ENCODE measurements around the gene ERC2. TPM values are rescaled to one million over a fixed set of nuclear protein-coding genes. Genes with fewer than 3 reads are reported as not detected.

The ERC2 gene
- total RNA-seq, 1 experiment from 2014 or later = 0.77 TPM

GRCh38 chr3:55576621-55577388 lies 891.5 kb downstream of the ERC2 start:
- H4K20me1 ChIP-seq (ENCODE audit: low read length) = no peaks in the 10 kb centered on the region
- no peak for TF ChIP-seq EZH2phosphoT487 (IDR thresholded peaks at IDR 0.05; ENCODE audit: borderline replicate concordance, low read length)
- no peak for TF ChIP-seq CTCF (conservative IDR thresholded peaks at IDR 0.05; ENCODE audit: low read depth, low read length)
- TF ChIP-seq EZH2 (IDR thresholded peaks at IDR 0.05; ENCODE audit: low read length, unreplicated experiment) = no peak
- H3K27me3 ChIP-seq (ENCODE audit: low read length) = no peaks in the 10 kb centered on the region
- no peak for DNase-seq
- H3K9ac ChIP-seq (ENCODE audit: low read length) = no peak overlapping the region
- BruUV-seq (replicated peaks) = no TSS peak
- H3K4me2 ChIP-seq (ENCODE audit: low read length) = no peak overlapping the region
- no peaks in the 10 kb centered on the region for H3K9me2 ChIP-seq (replicated peaks; ENCODE audit: low read length)
- H3K4me1 ChIP-seq (ENCODE audit: insufficient read depth, low read length) = no peaks in the 10 kb centered on the region
- ATAC-seq = no peak
- no peaks in the 10 kb centered on the region for H3F3A ChIP-seq (ENCODE audit: low read length, unreplicated experiment)
- H2AFZ ChIP-seq (ENCODE audit: low read length) = no peak overlapping the region
- H3K9me3 ChIP-seq (ENCODE audit: low read length) = no peaks in the 10 kb centered on the region
- POLR2A ChIA-PET (ENCODE audit: unreplicated experiment) = interaction anchor here (0.7 kb wide), 1 partner anchor 77 kb away, joined by 3 read pairs; no protein-coding TSS in a partner anchor
- H3K27ac ChIP-seq (ENCODE audit: low read length) = no peak overlapping the region
- intact Hi-C loops (cut with micrococcal nuclease) = no loop called here
- no peaks in the 10 kb centered on the region for H3K79me2 ChIP-seq (ENCODE audit: low read length)
- H3K36me3 ChIP-seq (ENCODE audit: low read depth, low read length) = no peaks in the 10 kb centered on the region
- CTCF ChIA-PET = no interaction called here
- H3K4me3 ChIP-seq (ENCODE audit: low read length) = no peak overlapping the region

GRCh38 chr3:55574671-55575070 lies 893.6 kb downstream of the ERC2 start:
- no peaks in the 10 kb centered on the region for H3K27me3 ChIP-seq (ENCODE audit: low read length)
- POLR2A ChIA-PET (ENCODE audit: unreplicated experiment) = no interaction called here
- H3K9ac ChIP-seq (ENCODE audit: low read length) = no peak overlapping the region
- H3K9me3 ChIP-seq (ENCODE audit: low read length) = no peaks in the 10 kb centered on the region
- ATAC-seq (no peak), DNase-seq (no peak)
- intact Hi-C loops (cut with micrococcal nuclease) = no loop called here
- H3K4me2 ChIP-seq (ENCODE audit: low read length) = no peak overlapping the region
- no peaks in the 10 kb centered on the region for H3K9me2 ChIP-seq (replicated peaks; ENCODE audit: low read length)
- CTCF ChIA-PET = no interaction called here
- H3K79me2 ChIP-seq (ENCODE audit: low read length) = no peaks in the 10 kb centered on the region
- H3F3A ChIP-seq (ENCODE audit: low read length, unreplicated experiment) = no peaks in the 10 kb centered on the region
- no peak overlapping the region for H2AFZ ChIP-seq (ENCODE audit: low read length)
- H3K27ac ChIP-seq (ENCODE audit: low read length) = no peak overlapping the region
- no peak overlapping the region for H3K4me3 ChIP-seq (ENCODE audit: low read length)
- H3K36me3 ChIP-seq (ENCODE audit: low read depth, low read length) = no peaks in the 10 kb centered on the region
- TF ChIP-seq CTCF (conservative IDR thresholded peaks at IDR 0.05; ENCODE audit: low read depth, low read length) (no peak), EZH2phosphoT487 (IDR thresholded peaks at IDR 0.05; ENCODE audit: borderline replicate concordance, low read length) (no peak), EZH2 (IDR thresholded peaks at IDR 0.05; ENCODE audit: low read length, unreplicated experiment) (no peak)
- no peaks in the 10 kb centered on the region for H4K20me1 ChIP-seq (ENCODE audit: low read length)
- no TSS peak for BruUV-seq (replicated peaks)
- H3K4me1 ChIP-seq (ENCODE audit: insufficient read depth, low read length) = no peaks in the 10 kb centered on the region

- H3K9ac ChIP-seq (ENCODE audit: low read length) = no peak overlapping the region
- POLR2A ChIA-PET (ENCODE audit: unreplicated experiment) = no interaction called here
- H3F3A ChIP-seq (ENCODE audit: low read length, unreplicated experiment) = no peaks in the 10 kb centered on the region
- BruUV-seq (replicated peaks) = no TSS peak
- no peak overlapping the region for H3K27ac ChIP-seq (ENCODE audit: low read length)
- CTCF ChIA-PET = no interaction called here
- H3K9me3 ChIP-seq (ENCODE audit: low read length) = no peaks in the 10 kb centered on the region
- H3K27me3 ChIP-seq (ENCODE audit: low read length) = no peaks in the 10 kb centered on the region
- no peaks in the 10 kb centered on the region for H3K79me2 ChIP-seq (ENCODE audit: low read length)
- DNase-seq = no peak
- no peaks in the 10 kb centered on the region for H3K4me1 ChIP-seq (ENCODE audit: insufficient read depth, low read length)
- H4K20me1 ChIP-seq (ENCODE audit: low read length) = no peaks in the 10 kb centered on the region
- H2AFZ ChIP-seq (ENCODE audit: low read length) = no peak overlapping the region
- no peak for ATAC-seq
- no peaks in the 10 kb centered on the region for H3K36me3 ChIP-seq (ENCODE audit: low read depth, low read length)
- H3K9me2 ChIP-seq (replicated peaks; ENCODE audit: low read length) = no peaks in the 10 kb centered on the region
- H3K4me3 ChIP-seq (ENCODE audit: low read length) = no peak overlapping the region
- intact Hi-C loops (cut with micrococcal nuclease) = no loop called here
- no peak overlapping the region for H3K4me2 ChIP-seq (ENCODE audit: low read length)
- TF ChIP-seq EZH2phosphoT487 (IDR thresholded peaks at IDR 0.05; ENCODE audit: borderline replicate concordance, low read length) (no peak), EZH2 (IDR thresholded peaks at IDR 0.05; ENCODE audit: low read length, unreplicated experiment) (no peak), CTCF (conservative IDR thresholded peaks at IDR 0.05; ENCODE audit: low read depth, low read length) (no peak)
Measured at GRCh38 chr3:55572816-55573215, 895.5 kb downstream of the ERC2 start.

All from PC-3 (cell line).